ENCODE results near the gene ITGA11. TPM values are rescaled to one million over a fixed set of nuclear protein-coding genes. Genes with fewer than 3 reads are reported as not detected.
A peak's percentile ranks its signal among the peaks of the same experiment; 100 is the strongest.

ITGA11 gene
- total and polyA plus RNA-seq, 2 donors from 2014 or later, result 3.4 to 11.1 TPM

- Histone ChIP-seq H3K36me3 (ENCODE audit: control insufficient read depth in 2 of 3, insufficient read depth in 3 of 3, low read length in 3 of 3) (no peaks in the 10 kb centered on the region), H3K27ac (ENCODE audit: low read depth in 2 of 2, low read length in 2 of 2) (no peak overlapping the region), H3K4me3 (ENCODE audit: low read length in 3 of 3) (no peak overlapping the region), H3K9ac (ENCODE audit: low read length in 3 of 3) (no peak overlapping the region), H3K9me3 (ENCODE audit: control insufficient read depth in 2 of 3, insufficient read depth in 1 of 3, low read length in 3 of 3) (no peaks in the 10 kb centered on the region), H3K4me1 (ENCODE audit: control insufficient read depth in 2 of 3, insufficient read depth in 2 of 3, low read depth in 1 of 3, low read length in 3 of 3) (peaks cover 0 to 12% (median 8%) of the 10 kb centered on the region in 3 donors), H3K27me3 (ENCODE audit: control insufficient read depth, insufficient read depth, low read length) (no peaks in the 10 kb centered on the region)
- TF ChIP-seq CTCF (IDR thresholded peaks at IDR 0.05; ENCODE audit: borderline replicate concordance, extremely low read depth, insufficient read depth), result no peak
- FAIRE-seq, result no peak
- intact Hi-C loops (cut with DNase I), result no loop called here
- DNase-seq, result peak in 1 of 5 donors; percentile 42
Measured at GRCh38 chr15:68330901-68331300, 101.1 kb downstream of the ITGA11 start.

DNA sequence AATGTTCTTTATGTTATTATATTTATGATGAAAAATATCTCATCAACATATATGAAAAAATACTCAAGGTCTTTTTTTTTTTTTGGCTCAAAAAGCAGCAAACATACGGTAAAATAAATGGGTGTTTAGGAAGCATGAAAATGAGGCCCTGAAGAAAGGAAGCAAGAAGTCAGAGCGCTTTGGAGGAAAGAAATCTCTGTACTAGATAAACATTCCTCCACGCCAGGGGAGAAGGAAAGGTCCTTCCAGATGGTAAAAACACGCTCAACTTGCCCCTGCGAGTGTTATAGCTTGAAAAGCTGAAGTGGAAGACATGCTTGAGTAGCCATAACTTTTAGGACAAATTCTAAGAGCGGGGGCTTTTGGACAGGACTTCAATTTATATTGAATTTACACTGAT lies 101.5 kb downstream of the ITGA11 start:
- FAIRE-seq (no peak), DNase-seq (peak in 1 of 5 donors; percentile 38)
- no peak overlapping the region for H3K4me3 ChIP-seq (ENCODE audit: low read length in 3 of 3)
- H3K9me3 ChIP-seq (ENCODE audit: control insufficient read depth in 2 of 3, insufficient read depth in 1 of 3, low read length in 3 of 3), result no peaks in the 10 kb centered on the region
- H3K27me3 ChIP-seq (ENCODE audit: control insufficient read depth, insufficient read depth, low read length), result no peaks in the 10 kb centered on the region
- H3K27ac ChIP-seq (ENCODE audit: low read depth in 2 of 2, low read length in 2 of 2), result no peak overlapping the region
- intact Hi-C loops (cut with DNase I), result no loop called here
- no peaks in the 10 kb centered on the region for H3K36me3 ChIP-seq (ENCODE audit: control insufficient read depth in 2 of 3, insufficient read depth in 3 of 3, low read length in 3 of 3)
- no peak for TF ChIP-seq CTCF (IDR thresholded peaks at IDR 0.05; ENCODE audit: borderline replicate concordance, extremely low read depth, insufficient read depth)
- peaks cover 0 to 11% (median 8%) of the 10 kb centered on the region in 3 donors for H3K4me1 ChIP-seq (ENCODE audit: control insufficient read depth in 2 of 3, insufficient read depth in 2 of 3, low read depth in 1 of 3, low read length in 3 of 3)
- H3K9ac ChIP-seq (ENCODE audit: low read length in 3 of 3), result no peak overlapping the region

DNA sequence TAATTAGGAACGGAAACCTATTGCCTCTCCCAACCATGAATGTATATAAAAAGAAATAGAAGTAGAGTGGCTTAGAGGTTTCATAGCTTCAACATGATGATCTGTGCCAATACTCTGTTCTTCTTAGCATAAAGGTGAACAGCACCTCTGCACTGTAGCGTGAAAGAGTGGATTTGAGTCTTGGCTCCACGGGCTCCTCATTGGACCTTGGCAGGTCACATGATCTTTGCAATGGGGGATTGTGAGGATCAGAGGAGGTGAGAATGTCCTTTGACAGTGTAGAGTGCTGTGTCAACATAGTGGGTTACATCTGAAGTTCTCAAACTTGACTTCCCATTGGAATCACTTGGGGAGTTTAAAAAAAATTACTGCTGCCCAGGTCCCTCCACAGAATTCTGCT lies 103.0 kb downstream of the ITGA11 start:
- H3K27ac ChIP-seq (ENCODE audit: low read depth in 2 of 2, low read length in 2 of 2), result no peak overlapping the region
- H3K36me3 ChIP-seq (ENCODE audit: control insufficient read depth in 2 of 3, insufficient read depth in 3 of 3, low read length in 3 of 3), result no peaks in the 10 kb centered on the region

More for the DNA sequence above, 103.0 kb downstream of the ITGA11 start:
- Histone ChIP-seq H3K27me3 (ENCODE audit: control insufficient read depth, insufficient read depth, low read length) (no peaks in the 10 kb centered on the region), H3K9ac (ENCODE audit: low read length in 3 of 3) (no peak overlapping the region), H3K9me3 (ENCODE audit: control insufficient read depth in 2 of 3, insufficient read depth in 1 of 3, low read length in 3 of 3) (no peaks in the 10 kb centered on the region), H3K4me1 (ENCODE audit: control insufficient read depth in 2 of 3, insufficient read depth in 2 of 3, low read depth in 1 of 3, low read length in 3 of 3) (peaks cover 0 to 5% (median 0%) of the 10 kb centered on the region in 3 donors), H3K4me3 (ENCODE audit: low read length in 3 of 3) (no peak overlapping the region)
- DNase-seq (peak in 1 of 5 donors; percentile 0), FAIRE-seq (no peak)
- TF ChIP-seq CTCF (IDR thresholded peaks at IDR 0.05; ENCODE audit: borderline replicate concordance, extremely low read depth, insufficient read depth), result no peak
- intact Hi-C loops (cut with DNase I), result no loop called here

All from kidney (tissue), 14 donors.